ENCODE results near the gene HSD17B1. TPM values are rescaled to one million over a fixed set of nuclear protein-coding genes. Genes with fewer than 3 reads are reported as not detected.

HSD17B1 gene
- total RNA-seq, 1 donor from 2014 or later, result 2.2 TPM

DNA sequence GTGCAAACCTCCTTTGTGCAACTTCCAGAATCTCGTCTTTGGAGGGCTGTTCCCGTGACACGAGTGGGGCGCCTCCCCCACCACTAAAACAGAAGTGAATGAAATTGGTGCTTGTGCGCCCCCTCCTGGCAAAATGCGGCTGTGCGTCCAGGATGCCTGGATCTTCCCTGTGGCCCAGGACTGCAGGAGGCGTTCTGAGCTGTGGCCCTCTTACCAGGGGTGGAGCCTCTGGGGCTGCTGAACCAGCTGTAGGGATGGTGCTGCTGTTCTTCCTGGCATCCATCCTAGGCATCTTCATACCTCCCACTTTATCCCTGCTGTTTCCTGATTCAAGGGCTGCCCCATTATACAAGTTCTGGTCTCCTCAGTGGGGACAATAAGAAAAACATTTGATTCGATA, 35.2 kb upstream of the HSD17B1 start:
- Histone ChIP-seq H3K27me3 (ENCODE audit: low read depth) (no peaks in the 10 kb centered on the region), H3K9me3 (no peaks in the 10 kb centered on the region), H3K4me3 (no peak overlapping the region), H3K4me1 (peaks cover 74% of the 10 kb centered on the region), H3K36me3 (peaks cover 41% of the 10 kb centered on the region), H3K27ac (peak overlapping the region; percentile 90)
- intact Hi-C loops (cut with DNase I), result loop anchor here (10.0 kb wide), 1 partner anchor 203 kb away; no protein-coding TSS in a partner anchor
- peak; percentile 83 to 84 for ATAC-seq
- DNase-seq, result peak; percentile 91
- TF ChIP-seq CTCF (IDR thresholded peaks at IDR 0.05), result peak; percentile 96

DNA sequence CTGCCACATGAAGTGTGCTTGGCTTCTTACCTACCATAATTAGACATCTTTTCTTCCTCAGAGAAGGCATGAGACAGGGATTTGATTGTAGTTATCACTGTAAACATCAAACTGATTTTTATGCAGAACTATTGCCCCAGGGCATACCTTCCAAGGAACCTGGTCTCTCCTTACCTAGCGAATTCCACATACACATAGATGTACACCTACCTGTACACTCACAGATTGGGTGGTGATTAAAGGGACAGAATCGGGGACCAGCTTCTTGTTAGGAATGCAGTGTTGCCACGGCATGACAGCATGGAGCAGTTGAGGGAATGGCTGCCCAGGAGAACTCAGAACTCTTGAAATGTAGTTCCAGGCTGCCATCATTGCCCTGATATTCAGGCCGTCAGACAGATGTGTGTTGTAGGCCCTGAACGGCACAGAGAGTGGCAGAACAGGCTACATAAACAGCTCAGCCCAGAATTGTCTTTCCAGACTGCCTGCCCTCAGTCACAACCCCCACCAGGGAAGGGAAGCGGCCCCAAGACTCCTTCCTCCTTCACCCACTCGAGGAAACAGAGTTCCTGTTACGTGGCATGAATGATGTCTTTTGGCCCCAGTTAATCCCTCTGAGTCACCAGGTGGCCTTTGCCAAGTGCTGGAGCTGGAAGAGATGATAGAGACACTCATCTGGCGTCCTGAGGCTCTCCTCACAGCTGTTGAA, 34.5 kb upstream of the HSD17B1 start:
- H3K36me3 ChIP-seq, result peaks cover 45% of the 10 kb centered on the region
- intact Hi-C loops (cut with DNase I), result loop anchor here (10.0 kb wide), 1 partner anchor 203 kb away; no protein-coding TSS in a partner anchor
- peak; percentile 69 to 74 for ATAC-seq
- DNase-seq, result peak; percentile 69
- TF ChIP-seq CTCF (IDR thresholded peaks at IDR 0.05), result no peak
- H3K4me3 ChIP-seq, result no peak overlapping the region
- no peaks in the 10 kb centered on the region for H3K9me3 ChIP-seq
- H3K27me3 ChIP-seq (ENCODE audit: low read depth), result no peaks in the 10 kb centered on the region
- H3K27ac ChIP-seq, result peak overlapping the region; percentile 90
- peaks cover 77% of the 10 kb centered on the region for H3K4me1 ChIP-seq

DNA sequence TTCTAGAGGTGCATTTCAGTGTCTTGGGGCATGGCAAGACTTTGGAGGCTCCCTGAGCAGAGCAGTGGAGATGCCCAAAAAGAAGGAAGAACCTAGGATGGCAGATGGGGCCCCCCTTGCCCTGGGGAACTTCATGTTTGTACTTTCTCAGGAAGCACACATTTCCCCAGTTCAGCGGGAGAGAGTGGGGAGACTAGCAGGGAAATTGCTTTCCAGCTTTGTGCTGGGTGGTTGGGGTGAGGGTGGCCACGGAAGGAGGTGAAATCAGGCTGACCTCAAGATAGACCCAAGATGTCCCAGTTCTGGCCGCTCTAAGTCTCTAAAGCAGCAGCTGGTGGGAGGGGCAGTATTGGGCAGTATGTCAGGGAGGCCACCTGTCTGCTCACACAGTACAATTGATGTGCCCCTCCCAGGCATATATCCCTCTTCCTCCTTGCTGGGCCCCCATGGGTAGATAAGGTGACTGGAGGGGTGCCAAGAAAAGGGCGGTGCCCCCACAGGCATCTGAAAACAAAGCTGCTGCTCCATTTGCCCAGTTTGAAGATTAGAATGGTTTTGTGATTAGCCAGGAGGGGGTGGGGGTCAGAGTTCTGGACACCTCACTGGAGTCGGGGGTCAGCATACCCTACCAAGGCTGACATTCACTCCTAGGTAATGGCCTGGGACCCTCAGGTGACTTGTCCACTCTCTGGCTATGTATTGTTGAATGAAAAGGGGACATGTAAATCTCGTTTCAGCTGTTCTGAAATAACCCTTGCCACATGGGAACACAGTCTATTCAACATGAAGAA, 33.8 kb upstream of the HSD17B1 start:
- Histone ChIP-seq H3K9me3 (no peaks in the 10 kb centered on the region), H3K4me1 (peaks cover 73% of the 10 kb centered on the region), H3K4me3 (no peak overlapping the region), H3K27ac (peak overlapping the region; percentile 90), H3K36me3 (peaks cover 48% of the 10 kb centered on the region), H3K27me3 (ENCODE audit: low read depth) (no peaks in the 10 kb centered on the region)
- no peak for TF ChIP-seq CTCF (IDR thresholded peaks at IDR 0.05)
- intact Hi-C loops (cut with DNase I), result loop anchor here (10.0 kb wide), 1 partner anchor 204 kb away; no protein-coding TSS in a partner anchor
- peak; percentile 7 to 31 for ATAC-seq
- DNase-seq, result no peak

GRCh38 chr17:42519546-42520491, 32.9 kb upstream of the HSD17B1 start:
- H3K4me1 ChIP-seq, result peaks cover 73% of the 10 kb centered on the region
- H3K9me3 ChIP-seq, result no peaks in the 10 kb centered on the region
- DNase-seq (peak; percentile 73), ATAC-seq (peak; percentile 64)
- TF ChIP-seq CTCF (IDR thresholded peaks at IDR 0.05), result no peak
- peak overlapping the region; percentile 14 for H3K4me3 ChIP-seq
- H3K27me3 ChIP-seq (ENCODE audit: low read depth), result no peaks in the 10 kb centered on the region
- H3K36me3 ChIP-seq, result peaks cover 39% of the 10 kb centered on the region
- intact Hi-C loops (cut with DNase I), result loop anchor here (10.0 kb wide), 1 partner anchor 205 kb away; no protein-coding TSS in a partner anchor
- H3K27ac ChIP-seq, result peak overlapping the region; percentile 90

DNA sequence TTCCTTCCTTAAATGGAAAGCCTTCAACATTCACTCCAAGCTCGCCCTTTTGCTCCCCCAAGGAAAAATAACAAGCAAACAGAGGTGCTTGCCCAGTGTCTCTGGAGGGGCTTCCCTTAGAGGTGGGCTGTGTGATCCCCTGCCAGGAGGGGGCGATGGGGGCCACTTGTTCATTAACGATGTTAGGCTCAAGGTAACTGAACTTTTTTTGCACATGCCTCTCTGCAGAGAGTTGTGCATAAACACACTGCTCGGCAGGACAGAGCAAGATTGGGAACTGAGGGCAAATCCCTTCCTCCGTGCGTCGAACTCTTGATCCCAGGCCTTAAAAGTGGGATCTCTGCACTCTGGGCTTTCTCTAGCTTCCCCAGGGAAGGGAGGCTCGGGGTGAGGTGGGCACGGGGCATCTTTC, 32.2 kb upstream of the HSD17B1 start:
- intact Hi-C loops (cut with DNase I), result no loop called here

More for the DNA sequence above, 32.2 kb upstream of the HSD17B1 start:
- H3K4me3 ChIP-seq, result no peak overlapping the region
- peak overlapping the region; percentile 90 for H3K27ac ChIP-seq
- no peak for DNase-seq
- peaks cover 38% of the 10 kb centered on the region for H3K36me3 ChIP-seq
- H3K4me1 ChIP-seq, result peaks cover 73% of the 10 kb centered on the region
- H3K27me3 ChIP-seq (ENCODE audit: low read depth), result no peaks in the 10 kb centered on the region
- H3K9me3 ChIP-seq, result no peaks in the 10 kb centered on the region
- TF ChIP-seq CTCF (IDR thresholded peaks at IDR 0.05), result no peak
- ATAC-seq, result no peak
